H1 (cell line): ENCODE results near the gene RBAK. TPM values are rescaled to one million over a fixed set of nuclear protein-coding genes. Genes with fewer than 3 reads are reported as not detected.

Source experiments
- KDM4A ChIP-seq: IDR thresholded peaks from one replicate; pipeline ENCODE4 v1.7.1; 2012; ENCODE audit warnings: low read depth, mild to moderate bottlenecking, moderate library complexity, low read length, inconsistent platforms; ENCODE audit not compliant: severe bottlenecking
- polyA plus RNA-seq, 7 experiments: library from polyadenylated mRNA; depleted of rRNA in 3 of 7; stranded (reverse) in 5 of 7; unstranded in 2 of 7; fragments of >200 nt in 5 of 7; fragments of 200-250 nt in 2 of 7; gene quantifications; 1 replicate in 5 of 7; 2 replicates in 1 of 7; 4 replicates in 1 of 7; pipeline versions ENCODE4 v1.2.1 to v1.2.3, GENCODE V29; 2011 to 2013; ENCODE audit warnings: missing spikeins in 2 of 7, mixed read lengths in 2 of 7
- total RNA-seq: library from RNA; stranded (reverse); fragmentation: NEBNext Ultra II Directional; extraction: Animal tissue kit (Norgen Biotek cat#: 25700); gene quantifications from 2 replicates; pipeline ENCODE4 v1.2.1, GENCODE V29; 2021

Gene RBAK
- total and polyA plus RNA-seq, 2 of the 8 experiments (the other 6 are each of a cell fraction or from before 2014, with no cell fraction given) = 1.9 to 18.2 TPM

- TF ChIP-seq KDM4A = no peak
These were observed 9.2 kb upstream of the RBAK start (continued) for GRCh38 chr7:5036446-5036845.
